Lower leg skin (tissue), 4 donors: Measurements from ENCODE around the gene TIRAP. TPM values are rescaled to one million over a fixed set of nuclear protein-coding genes. Genes with fewer than 3 reads are reported as not detected.

Experiments
- DNase-seq, 2 donors: peaks; one replicate each; pipeline ENCODE4 v3.0.0-alpha.2; 2019; ENCODE audit warnings: low spot score in 2 of 2
- H3K4me3 ChIP-seq: fragments of 200-600 bp; sonication (generic); 2 replicates; pipeline ENCODE4 v1.5.1; 2017; ENCODE audit warnings: mild to moderate bottlenecking, low read depth; ENCODE audit not compliant: poor library complexity, severe bottlenecking
- CTCF ChIP-seq, 3 donors: fragments of 450-650 bp; IDR thresholded peaks; one replicate each; pipeline ENCODE4 v1.5.1; 2016; ENCODE audit warnings: antibody characterized with exemption in 3 of 3, mild to moderate bottlenecking in 3 of 3, moderate library complexity in 2 of 3
- POLR2A ChIP-seq, 2 donors: fragments of 450-650 bp; IDR thresholded peaks; one replicate each; pipeline ENCODE4 v1.6.1; 2016 to 2017; ENCODE audit warnings: antibody characterized with exemption in 2 of 2, mild to moderate bottlenecking in 1 of 2, moderate library complexity in 1 of 2
- WGBS, 2 donors: methylation state at CpG; one replicate each; pipeline ENCODE4 v1.1.5; 2018; 5-methylcytosine and 5-hydroxymethylcytosine counted together
- intact Hi-C: fragments of 100-400 bp; cut with DNase I; formaldehyde crosslinking; loops from one replicate; pipeline ENCODE4 v1.15.0; 2023; ENCODE audit warnings: low total_unique reads
- total RNA-seq, 4 donors: library from RNA; depleted of rRNA; stranded (reverse); fragments of >200 nt; gene quantifications; one replicate each; pipeline ENCODE4 v1.1.0, GENCODE V29; 2016

TIRAP gene
- total RNA-seq, 4 donors from 2014 or later = 13.2 to 16.8 (median 15.3) TPM

GRCh38 chr11:126267650-126268049 lies 15.2 kb upstream of the TIRAP start:
- DNase-seq = peak in 1 of 2 donors; percentile 84
- peak overlapping the region; percentile 52 for H3K4me3 ChIP-seq
- 42 to 44% methylated on average over 6 of the region's 6 CpGs for WGBS, 2 donors
- TF ChIP-seq CTCF (IDR thresholded peaks at IDR 0.05) (no peak), POLR2A (IDR thresholded peaks at IDR 0.05) (no peak)
- intact Hi-C loops = no loop called here

- no peak for DNase-seq
- 0 to 1% methylated on average over 23 of the region's 23 CpGs for WGBS, 2 donors
- intact Hi-C loops = no loop called here
These were observed 14.6 kb upstream of the TIRAP start for GRCh38 chr11:126268361-126268707.

GRCh38 chr11:126268708-126269579 lies 13.9 kb upstream of the TIRAP start, which contains the start of the genes FOXRED1 and SRPRA:
Gene FOXRED1, plus strand, starts transcription at chr11:126269154. Its CDS starts 53 bp downstream, at chr11:126269207.
Gene SRPRA, minus strand, starts transcription at chr11:126268895. Its CDS starts 91 bp downstream, at chr11:126268804.
- TF ChIP-seq CTCF (IDR thresholded peaks at IDR 0.05) = no peak
- peak in 1 of 2 donors; percentile 73 for TF ChIP-seq POLR2A (IDR thresholded peaks at IDR 0.05)
- WGBS, 2 donors = 1% methylated on average over 27 to 63 of the region's 64 CpGs
- intact Hi-C loops = no loop called here
- DNase-seq = peak; percentile 99 to 100
- H3K4me3 ChIP-seq = peak within 1 kb of the TSS; percentile 52

More at GRCh38 chr11:126268361-126268707, 14.6 kb upstream of the TIRAP start:
- no peak for TF ChIP-seq POLR2A (IDR thresholded peaks at IDR 0.05)
- TF ChIP-seq CTCF (IDR thresholded peaks at IDR 0.05) = no peak
- peak overlapping the region; percentile 52 for H3K4me3 ChIP-seq

GRCh38 chr11:126277322-126277721 lies 5.6 kb upstream of the TIRAP start:
- intact Hi-C loops = no loop called here
- H3K4me3 ChIP-seq = no peak overlapping the region
- WGBS, 2 donors = 93 to 94% methylated on average over 10 to 11 of the region's 11 CpGs
- DNase-seq = peak in 1 of 2 donors; percentile 83
- TF ChIP-seq CTCF (IDR thresholded peaks at IDR 0.05) (no peak), POLR2A (IDR thresholded peaks at IDR 0.05) (no peak)

GRCh38 chr11:126277780-126278179 lies 5.1 kb upstream of the TIRAP start:
- WGBS, 2 donors = 74 to 98% methylated on average over 4 of the region's 4 CpGs
- no peak overlapping the region for H3K4me3 ChIP-seq
- intact Hi-C loops = no loop called here
- TF ChIP-seq POLR2A (IDR thresholded peaks at IDR 0.05) (no peak), CTCF (IDR thresholded peaks at IDR 0.05) (no peak)
- DNase-seq = peak in 1 of 2 donors; percentile 46
